PFSK-1 (cell line): ENCODE data around the gene DIPK1A.

ENCODE experiments used
- SIN3A ChIP-seq: IDR thresholded peaks from 2 replicates; pipeline ENCODE4 v1.6.1; 2012; ENCODE audit warnings: mild to moderate bottlenecking, low read length, moderate library complexity, borderline replicate concordance; ENCODE audit not compliant: insufficient read depth
- TAF1 ChIP-seq: IDR thresholded peaks from 2 replicates; pipeline ENCODE4 v1.6.1; 2012; ENCODE audit warnings: low read length, control low read depth, borderline replicate concordance; ENCODE audit not compliant: insufficient read depth

- TF ChIP-seq TAF1 = no peak
- TF ChIP-seq SIN3A = no peak
Measured at GRCh38 chr1:92922356-92923035, 38.8 kb downstream of the DIPK1A start.
